ENCODE data around the gene AGTPBP1. TPM values are rescaled to one million over a fixed set of nuclear protein-coding genes. Genes with fewer than 3 reads are reported as not detected.

AGTPBP1 gene
- total RNA-seq, 1 experiment from 2014 or later = 14.0 TPM

- no TSS peak for BruUV-seq (replicated peaks)
- H3K9me3 Mint-ChIP-seq (ENCODE audit: low read depth, unreplicated experiment) = no peaks in the 10 kb centered on the region
Observed at GRCh38 chr9:85645909-85646627, 95.7 kb downstream of the AGTPBP1 start.

GRCh38 chr9:85640425-85640824 lies 101.3 kb downstream of the AGTPBP1 start:
- H3K27ac Mint-ChIP-seq (ENCODE audit: unreplicated experiment) = no peak overlapping the region
- DNase-seq = no peak
- H3K36me3 Mint-ChIP-seq (ENCODE audit: insufficient read depth, unreplicated experiment) = no peaks in the 10 kb centered on the region
- intact Hi-C loops (cut with micrococcal nuclease; ENCODE audit: unreplicated experiment) = no loop called here
- no peak overlapping the region for H3K4me3 Mint-ChIP-seq (ENCODE audit: low read depth, unreplicated experiment)
- CTCF ChIA-PET = no interaction called here
- H3K27me3 Mint-ChIP-seq (ENCODE audit: unreplicated experiment) = no peaks in the 10 kb centered on the region
- BruUV-seq (replicated peaks) = no TSS peak
- H3K4me1 Mint-ChIP-seq (ENCODE audit: low read depth, unreplicated experiment) = no peaks in the 10 kb centered on the region
- TF ChIP-seq, protein P1, sequence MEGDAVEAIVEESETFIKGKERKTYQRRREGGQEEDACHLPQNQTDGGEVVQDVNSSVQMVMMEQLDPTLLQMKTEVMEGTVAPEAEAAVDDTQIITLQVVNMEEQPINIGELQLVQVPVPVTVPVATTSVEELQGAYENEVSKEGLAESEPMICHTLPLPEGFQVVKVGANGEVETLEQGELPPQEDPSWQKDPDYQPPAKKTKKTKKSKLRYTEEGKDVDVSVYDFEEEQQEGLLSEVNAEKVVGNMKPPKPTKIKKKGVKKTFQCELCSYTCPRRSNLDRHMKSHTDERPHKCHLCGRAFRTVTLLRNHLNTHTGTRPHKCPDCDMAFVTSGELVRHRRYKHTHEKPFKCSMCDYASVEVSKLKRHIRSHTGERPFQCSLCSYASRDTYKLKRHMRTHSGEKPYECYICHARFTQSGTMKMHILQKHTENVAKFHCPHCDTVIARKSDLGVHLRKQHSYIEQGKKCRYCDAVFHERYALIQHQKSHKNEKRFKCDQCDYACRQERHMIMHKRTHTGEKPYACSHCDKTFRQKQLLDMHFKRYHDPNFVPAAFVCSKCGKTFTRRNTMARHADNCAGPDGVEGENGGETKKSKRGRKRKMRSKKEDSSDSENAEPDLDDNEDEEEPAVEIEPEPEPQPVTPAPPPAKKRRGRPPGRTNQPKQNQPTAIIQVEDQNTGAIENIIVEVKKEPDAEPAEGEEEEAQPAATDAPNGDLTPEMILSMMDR (IDR thresholded peaks at IDR 0.05; ENCODE audit: unreplicated experiment) = no peak
- no peaks in the 10 kb centered on the region for H3K9me3 Mint-ChIP-seq (ENCODE audit: low read depth, unreplicated experiment)

More at GRCh38 chr9:85645909-85646627, 95.7 kb downstream of the AGTPBP1 start:
- H3K4me3 Mint-ChIP-seq (ENCODE audit: low read depth, unreplicated experiment) = no peak overlapping the region
- TF ChIP-seq, protein P1 (IDR thresholded peaks at IDR 0.05; ENCODE audit: unreplicated experiment) = no peak
- H3K27me3 Mint-ChIP-seq (ENCODE audit: unreplicated experiment) = no peaks in the 10 kb centered on the region
- H3K4me1 Mint-ChIP-seq (ENCODE audit: low read depth, unreplicated experiment) = no peaks in the 10 kb centered on the region
- H3K36me3 Mint-ChIP-seq (ENCODE audit: insufficient read depth, unreplicated experiment) = no peaks in the 10 kb centered on the region
- no peak overlapping the region for H3K27ac Mint-ChIP-seq (ENCODE audit: unreplicated experiment)
- CTCF ChIA-PET = no interaction called here
- no peak for DNase-seq
- intact Hi-C loops (cut with micrococcal nuclease; ENCODE audit: unreplicated experiment) = no loop called here

GRCh38 chr9:85639675-85640186 lies 102.0 kb downstream of the AGTPBP1 start:
- Mint-ChIP-seq H3K27me3 (ENCODE audit: unreplicated experiment) (no peaks in the 10 kb centered on the region), H3K9me3 (ENCODE audit: low read depth, unreplicated experiment) (no peaks in the 10 kb centered on the region), H3K36me3 (ENCODE audit: insufficient read depth, unreplicated experiment) (no peaks in the 10 kb centered on the region), H3K4me3 (ENCODE audit: low read depth, unreplicated experiment) (no peak overlapping the region), H3K4me1 (ENCODE audit: low read depth, unreplicated experiment) (no peaks in the 10 kb centered on the region), H3K27ac (ENCODE audit: unreplicated experiment) (no peak overlapping the region)
- BruUV-seq (replicated peaks) = no TSS peak
- DNase-seq = no peak
- intact Hi-C loops (cut with micrococcal nuclease; ENCODE audit: unreplicated experiment) = no loop called here
- CTCF ChIA-PET = no interaction called here
- TF ChIP-seq, protein P1 (IDR thresholded peaks at IDR 0.05; ENCODE audit: unreplicated experiment) = no peak

DNA sequence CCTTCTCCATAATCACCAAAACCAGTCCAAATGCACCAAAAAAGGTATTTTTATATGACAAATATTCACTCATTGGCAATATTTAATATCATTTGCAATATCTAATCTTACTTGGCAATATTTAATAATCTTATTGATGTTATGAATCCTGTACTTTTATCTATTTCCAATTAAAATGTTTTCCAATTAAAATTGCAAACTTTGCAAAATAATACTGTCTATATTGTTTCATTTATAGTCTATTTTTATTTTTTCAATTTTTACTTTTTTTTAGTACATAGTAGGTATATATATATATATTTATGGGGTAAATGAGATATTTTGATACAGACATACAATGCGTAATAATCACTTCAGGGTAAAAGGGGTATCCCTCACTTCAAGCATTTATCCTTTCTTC lies 109.9 kb downstream of the AGTPBP1 start:
- Mint-ChIP-seq H3K27ac (ENCODE audit: unreplicated experiment) (no peak overlapping the region), H3K4me3 (ENCODE audit: low read depth, unreplicated experiment) (no peak overlapping the region), H3K36me3 (ENCODE audit: insufficient read depth, unreplicated experiment) (no peaks in the 10 kb centered on the region), H3K9me3 (ENCODE audit: low read depth, unreplicated experiment) (no peaks in the 10 kb centered on the region), H3K27me3 (ENCODE audit: unreplicated experiment) (no peaks in the 10 kb centered on the region), H3K4me1 (ENCODE audit: low read depth, unreplicated experiment) (no peaks in the 10 kb centered on the region)
- CTCF ChIA-PET = no interaction called here
- TF ChIP-seq, protein P1 (IDR thresholded peaks at IDR 0.05; ENCODE audit: unreplicated experiment) = no peak
- no TSS peak for BruUV-seq (replicated peaks)
- no peak for DNase-seq
- intact Hi-C loops (cut with micrococcal nuclease; ENCODE audit: unreplicated experiment) = no loop called here
